SK-N-MC (cell line): Measurements from ENCODE around the gene INSC.

ENCODE experiments used
- EZH2 ChIP-seq: fragments of 200-600 bp; sonication (generic); IDR thresholded peaks from one replicate; pipeline ENCODE4 v1.6.1; 2017; ENCODE audit warnings: antibody characterized with exemption
- POLR2AphosphoS5 ChIP-seq: IDR thresholded peaks from 2 replicates; pipeline ENCODE4 v1.6.1; 2012; ENCODE audit warnings: mild to moderate bottlenecking, low read depth, low read length, borderline replicate concordance

DNA sequence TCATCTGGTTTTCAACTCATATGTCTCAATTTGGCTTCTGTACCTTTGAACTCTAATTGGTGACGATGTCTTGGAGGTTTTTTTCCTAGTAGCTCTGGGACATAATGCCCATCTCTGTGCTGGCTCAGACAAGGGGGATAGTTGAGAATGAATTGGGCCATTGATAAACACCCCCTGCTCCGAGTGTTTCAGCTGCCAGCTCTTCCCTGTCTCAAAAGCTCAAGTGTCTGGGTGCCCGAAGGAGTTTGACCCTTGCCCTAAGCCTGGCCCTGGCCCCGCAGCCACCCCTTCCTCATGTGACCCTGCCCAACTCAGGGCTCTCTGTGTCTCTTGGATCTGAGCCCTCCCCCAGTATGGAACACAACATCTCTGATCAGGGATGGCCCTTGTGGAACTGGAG is 3.0 kb downstream of the INSC start:
- TF ChIP-seq EZH2, result no peak
- TF ChIP-seq POLR2AphosphoS5, result no peak
